T-helper 1 cell treated with Interleukin-12 subunit alpha and Interleukin-12 subunit beta and Interleukin-4 antibody, amounts not matched to agents 30 ng/mL and 1 ng/mL, for 36 hours (primary cell): ENCODE data around the gene DCXR. TPM values are rescaled to one million over a fixed set of nuclear protein-coding genes. Genes with fewer than 3 reads are reported as not detected.

ENCODE experiments used
- total RNA-seq: library from RNA; stranded (reverse); gene quantifications from 2 replicates; pipeline ENCODE4 v1.2.3, GENCODE V29; 2022

The DCXR gene
- total RNA-seq, 1 donor from 2014 or later, result 92.9 TPM

Other genes starting within 250 kb of the DCXR start
- gene GCGR, start 233.5 kb downstream of the DCXR start, total RNA-seq, result not detected in 2 replicates
- 53.5 and 56.8 TPM in 2 replicates for gene MCRIP1, start 204.4 kb downstream of the DCXR start, total RNA-seq
- not detected in 2 replicates for gene PPP1R27, start 202.6 kb downstream of the DCXR start, total RNA-seq
- 548 and 588 TPM in 2 replicates for gene P4HB, start 177.2 kb downstream of the DCXR start, total RNA-seq
- gene ARHGDIA, start 166.4 kb downstream of the DCXR start, total RNA-seq, result 671 and 678 TPM in 2 replicates
- 167 and 172 TPM in 2 replicates for gene ALYREF, start 146.1 kb downstream of the DCXR start, total RNA-seq
- 108 and 111 TPM in 2 replicates for gene ANAPC11, start 146.0 kb downstream of the DCXR start, total RNA-seq
- gene NPB, start 135.5 kb downstream of the DCXR start, total RNA-seq, result 0.32 and 0.34 TPM in 2 replicates
- gene PCYT2, start 126.3 kb downstream of the DCXR start, total RNA-seq, result 36.7 and 38.2 TPM in 2 replicates
- 62.7 and 71.3 TPM in 2 replicates for gene SIRT7, start 119.5 kb downstream of the DCXR start, total RNA-seq
- 26.2 and 28.5 TPM in 2 replicates for gene MAFG, start 110.0 kb downstream of the DCXR start, total RNA-seq
- 36.0 and 42.3 TPM in 2 replicates for gene PYCR1, start 100.4 kb downstream of the DCXR start, total RNA-seq
- gene MYADML2, start 90.5 kb downstream of the DCXR start, total RNA-seq, result not detected in 2 replicates
- 0.78 and 1.6 TPM in 2 replicates for gene NOTUM, start 76.5 kb downstream of the DCXR start, total RNA-seq
- gene ASPSCR1, start 60.1 kb downstream of the DCXR start, total RNA-seq, result 34.4 and 38.2 TPM in 2 replicates
- 71.2 and 71.7 TPM in 2 replicates for gene CENPX, start 14.8 kb downstream of the DCXR start, total RNA-seq
- gene LRRC45, start 14.4 kb downstream of the DCXR start, total RNA-seq, result 31.2 and 33.2 TPM in 2 replicates
- 5.0 and 6.7 TPM in 2 replicates for gene RAC3, start 6.0 kb downstream of the DCXR start, total RNA-seq
- 26.7 and 28.2 TPM in 2 replicates for gene RFNG, start 14.1 kb upstream of the DCXR start, total RNA-seq
- gene GPS1, start 14.2 kb upstream of the DCXR start, total RNA-seq, result 87.9 and 99.1 TPM in 2 replicates
- 131 and 136 TPM in 2 replicates for gene DUS1L, start 28.1 kb upstream of the DCXR start, total RNA-seq
- 184 and 185 TPM in 2 replicates for gene FASN, start 60.5 kb upstream of the DCXR start, total RNA-seq
- gene CCDC57, start 175.1 kb upstream of the DCXR start, total RNA-seq, result 75.3 and 77.8 TPM in 2 replicates
- gene SLC16A3, start 191.3 kb upstream of the DCXR start, total RNA-seq, result 142 TPM in 2 replicates
- gene CSNK1D, start 236.0 kb upstream of the DCXR start, total RNA-seq, result 160 and 167 TPM in 2 replicates